HG03558 (cell line): ENCODE data around the gene SH3BP4.

Source experiments
- ATAC-seq: cut with Tn5 transposase; IDR thresholded peaks from one replicate; pipeline ENCODE4 v1.9.1; 2021; ENCODE audit warnings: moderate number of reproducible peaks; ENCODE audit not compliant: unreplicated experiment; ENCODE audit errors: extremely low read depth

SH3BP4 gene

DNA sequence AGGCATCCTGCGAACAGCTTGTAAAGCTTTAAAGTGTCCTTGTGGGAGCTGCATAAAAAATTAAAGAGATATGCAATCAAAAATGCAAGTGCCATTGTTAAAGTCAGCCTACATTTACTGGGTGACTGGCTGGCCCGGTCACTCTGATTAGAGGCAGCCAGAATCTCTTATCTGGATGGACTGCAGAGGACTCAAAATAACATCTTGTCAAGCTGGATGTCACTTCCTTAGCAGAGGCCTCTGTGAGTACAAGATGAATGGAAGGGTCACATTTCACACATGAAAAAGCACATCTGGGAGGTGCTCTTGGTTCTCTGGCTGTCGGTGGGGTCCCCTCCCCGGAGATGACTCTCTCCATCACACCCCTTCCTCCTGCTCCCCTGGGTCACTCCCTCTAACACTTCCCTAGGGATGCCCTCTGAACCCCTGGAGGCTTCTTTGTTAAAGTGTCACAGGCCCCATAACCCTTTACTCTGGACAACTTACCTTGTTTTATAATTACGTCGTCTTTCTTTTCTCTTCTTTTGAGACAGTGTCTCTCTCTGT is 122.1 kb downstream of the SH3BP4 start:
- ATAC-seq: no peak

- no peak for ATAC-seq
These were observed 125.2 kb downstream of the SH3BP4 start for GRCh38 chr2:235077046-235077445.

GRCh38 chr2:235078182-235078581 is 126.4 kb downstream of the SH3BP4 start:
- ATAC-seq: no peak

DNA sequence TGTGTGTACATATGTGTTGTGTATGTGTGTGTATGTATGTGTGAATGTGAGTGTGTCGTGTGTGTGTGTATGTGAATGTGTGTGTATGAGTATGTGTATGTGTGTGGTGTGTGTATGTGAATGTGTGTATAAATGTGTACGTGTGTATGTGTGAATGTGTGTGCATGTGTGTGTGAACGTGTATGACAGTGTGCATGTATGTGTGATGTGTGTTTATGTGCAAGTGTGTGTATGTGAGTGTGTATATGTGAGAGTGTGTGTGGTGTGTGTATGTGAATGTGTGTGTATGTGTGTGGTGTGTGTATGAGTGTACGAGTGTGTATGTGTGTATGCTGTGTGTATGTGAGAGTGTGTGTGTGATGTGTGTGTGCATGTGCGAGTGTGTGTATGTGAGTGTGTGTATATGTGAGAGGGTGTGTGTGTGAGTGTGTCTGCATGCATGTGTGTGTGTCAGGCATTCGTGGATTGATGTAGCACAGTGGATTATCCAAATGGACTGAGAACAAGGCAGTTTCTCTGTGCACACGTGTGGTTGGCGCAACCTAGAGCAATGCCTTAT is 127.2 kb downstream of the SH3BP4 start:
- no peak for ATAC-seq

GRCh38 chr2:235080101-235080500 is 128.3 kb downstream of the SH3BP4 start:
- ATAC-seq: no peak

- ATAC-seq: no peak
These were observed 130.9 kb downstream of the SH3BP4 start for GRCh38 chr2:235082578-235083338.

DNA sequence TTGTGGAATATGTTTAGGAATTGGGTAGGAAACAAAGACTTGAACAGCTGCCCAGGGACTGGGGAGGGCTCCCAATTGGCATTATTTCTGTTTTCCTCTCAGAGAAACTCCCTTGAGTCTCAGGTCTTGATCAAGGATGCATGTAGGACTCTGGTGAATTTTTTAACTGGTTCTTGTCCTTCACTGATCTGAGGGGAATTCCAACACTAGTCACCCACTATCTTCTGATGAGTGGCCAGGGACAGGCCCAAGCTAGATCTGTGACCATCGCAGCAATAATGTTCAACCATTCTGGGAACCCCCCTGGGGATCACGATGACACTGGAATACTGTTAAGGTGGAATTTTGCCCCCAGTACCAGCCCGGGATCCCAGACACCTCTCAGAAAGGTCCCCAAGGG is 132.0 kb downstream of the SH3BP4 start:
- ATAC-seq: no peak

DNA sequence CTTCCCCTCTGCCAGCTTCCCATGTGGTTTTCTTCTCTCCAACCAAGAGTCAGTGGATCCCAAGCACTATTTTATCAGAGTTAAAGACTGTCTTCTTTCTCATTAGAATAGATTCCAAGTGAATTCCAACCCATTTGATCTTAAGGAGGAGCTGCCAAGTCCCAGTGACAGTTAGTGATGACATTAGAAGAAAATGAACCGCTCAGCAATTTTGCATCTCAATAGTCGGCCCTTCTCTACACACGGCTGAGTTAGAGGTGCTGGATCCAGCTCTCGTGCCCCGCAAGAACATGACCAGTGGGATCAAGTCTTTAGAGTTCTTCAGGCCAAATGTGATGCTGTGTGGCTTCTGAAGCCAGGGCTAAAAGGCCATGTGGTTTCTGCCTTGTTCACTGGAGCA is 132.6 kb downstream of the SH3BP4 start:
- ATAC-seq: no peak

DNA sequence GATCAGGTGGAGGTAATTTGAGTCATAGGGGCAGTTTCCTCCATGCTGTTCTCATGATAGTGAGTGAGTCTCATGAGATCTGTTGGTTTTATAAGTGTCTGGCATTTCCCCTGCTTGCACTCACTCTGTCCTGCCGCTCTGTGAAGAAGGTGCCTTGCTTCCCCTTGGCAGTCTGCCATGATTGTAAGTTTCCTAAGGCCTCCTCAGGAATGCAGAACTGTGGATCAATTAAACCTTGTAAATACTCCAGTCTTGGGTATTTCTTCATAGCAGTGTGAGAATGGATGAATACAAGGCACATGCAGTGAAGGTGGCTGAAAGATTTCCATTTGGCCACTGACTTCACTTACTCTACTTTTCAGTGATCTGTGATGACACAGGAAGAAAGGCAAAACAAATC is 133.7 kb downstream of the SH3BP4 start:
- no peak for ATAC-seq

DNA sequence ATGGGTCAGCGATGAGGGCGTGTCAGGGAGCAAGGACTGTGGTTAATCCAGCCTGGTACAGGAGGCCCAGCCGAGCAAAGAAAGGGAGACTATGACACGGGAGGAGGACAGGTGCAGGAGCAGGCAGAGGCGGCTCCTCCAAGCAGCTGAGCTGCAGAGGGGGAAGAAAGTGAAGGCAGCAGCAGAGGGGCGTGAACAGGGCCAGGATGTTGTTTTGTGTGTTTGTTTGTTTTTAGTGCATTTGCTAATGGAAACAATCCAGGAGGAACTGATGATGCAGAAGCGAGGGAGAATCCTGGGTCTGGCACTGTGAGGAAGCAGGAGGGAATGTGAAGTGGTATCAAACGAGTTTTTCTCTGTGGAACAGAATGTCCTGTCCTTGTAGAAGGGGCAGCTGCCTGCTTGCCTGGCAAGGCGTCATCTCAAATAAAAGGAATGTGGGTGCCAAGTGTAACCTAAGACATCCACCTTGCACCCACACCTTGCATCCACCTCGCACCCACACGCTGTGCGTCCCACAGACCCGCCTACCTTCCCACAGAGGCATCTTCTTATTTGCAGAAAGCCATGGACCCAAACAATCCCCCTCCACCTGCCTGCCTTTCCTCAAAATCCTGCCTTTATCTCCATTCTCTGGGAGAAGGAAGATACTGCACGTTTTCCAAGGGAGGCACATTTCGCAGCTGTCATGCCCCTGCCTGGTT is 134.8 kb downstream of the SH3BP4 start:
- no peak for ATAC-seq

GRCh38 chr2:235087832-235088495 is 136.1 kb downstream of the SH3BP4 start:
- no peak for ATAC-seq

DNA sequence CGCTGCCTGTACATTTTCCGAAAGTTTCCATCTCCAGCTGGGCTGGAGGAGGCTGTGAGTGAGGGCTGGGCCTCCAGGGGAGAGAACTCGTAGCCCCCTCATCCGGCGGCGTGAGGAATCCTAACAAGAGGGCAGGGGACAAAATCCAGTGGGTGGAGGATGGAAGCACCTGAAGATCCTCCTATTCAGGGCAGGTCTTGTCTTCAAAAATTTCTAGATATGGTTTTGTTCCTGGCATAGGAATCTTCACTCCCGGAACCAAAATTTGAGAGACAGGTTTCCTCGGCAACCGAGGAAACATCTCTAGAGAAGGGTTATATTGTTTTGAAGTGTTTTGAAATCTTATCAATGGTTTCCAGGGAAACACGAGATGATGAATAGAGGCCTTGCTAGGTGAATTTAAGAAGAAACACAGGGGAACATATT is 136.7 kb downstream of the SH3BP4 start:
- ATAC-seq: no peak

- ATAC-seq: no peak
These were observed 139.6 kb downstream of the SH3BP4 start for GRCh38 chr2:235091421-235091820.

GRCh38 chr2:235091983-235092382 is 140.2 kb downstream of the SH3BP4 start:
- no peak for ATAC-seq

- no peak for ATAC-seq
These were observed 140.8 kb downstream of the SH3BP4 start for GRCh38 chr2:235092433-235093223.

- no peak for ATAC-seq
These were observed 142.6 kb downstream of the SH3BP4 start for GRCh38 chr2:235094457-235094856.

DNA sequence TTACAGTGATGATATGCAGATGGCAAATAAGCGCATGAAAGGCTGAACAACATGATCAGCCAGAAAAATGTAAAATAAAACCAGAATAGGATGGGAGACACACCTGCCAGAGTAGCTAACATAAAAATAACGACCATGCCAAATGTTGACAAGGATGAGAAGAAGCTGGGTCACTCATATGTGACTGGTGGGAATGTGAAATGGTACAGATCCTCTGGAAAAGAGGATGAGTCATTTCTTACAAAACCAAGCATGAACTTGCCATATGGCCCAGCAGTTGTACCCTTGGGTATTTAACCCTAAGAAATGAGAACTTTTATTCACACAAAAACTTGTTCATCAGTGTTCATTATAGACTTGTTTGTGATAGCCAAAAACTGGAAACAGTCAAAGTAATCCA is 143.8 kb downstream of the SH3BP4 start:
- ATAC-seq: no peak

DNA sequence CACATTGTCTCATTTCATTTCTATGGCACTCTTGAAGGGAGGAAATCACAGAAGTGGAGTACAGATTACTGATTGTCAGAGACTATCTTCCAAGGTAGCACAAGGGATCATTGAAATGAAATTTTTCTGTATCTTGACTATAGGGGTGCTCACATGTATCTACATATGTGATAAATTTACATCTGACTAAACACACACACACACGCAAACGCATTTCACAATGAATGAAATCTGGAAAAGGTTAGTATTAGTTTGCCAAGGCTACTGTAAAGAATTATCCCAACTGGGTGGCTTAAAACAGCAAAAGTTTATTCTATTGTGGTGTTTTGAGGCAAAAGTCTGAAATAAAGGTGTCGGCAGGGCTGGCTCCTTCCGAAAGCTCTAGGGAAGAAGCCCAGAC is 144.6 kb downstream of the SH3BP4 start:
- no peak for ATAC-seq

GRCh38 chr2:235097196-235097595 is 145.4 kb downstream of the SH3BP4 start:
- no peak for ATAC-seq

- ATAC-seq: no peak
These were observed 146.5 kb downstream of the SH3BP4 start for GRCh38 chr2:235098269-235098668.
